ENCODE results near the gene PPIP5K1.

DNA sequence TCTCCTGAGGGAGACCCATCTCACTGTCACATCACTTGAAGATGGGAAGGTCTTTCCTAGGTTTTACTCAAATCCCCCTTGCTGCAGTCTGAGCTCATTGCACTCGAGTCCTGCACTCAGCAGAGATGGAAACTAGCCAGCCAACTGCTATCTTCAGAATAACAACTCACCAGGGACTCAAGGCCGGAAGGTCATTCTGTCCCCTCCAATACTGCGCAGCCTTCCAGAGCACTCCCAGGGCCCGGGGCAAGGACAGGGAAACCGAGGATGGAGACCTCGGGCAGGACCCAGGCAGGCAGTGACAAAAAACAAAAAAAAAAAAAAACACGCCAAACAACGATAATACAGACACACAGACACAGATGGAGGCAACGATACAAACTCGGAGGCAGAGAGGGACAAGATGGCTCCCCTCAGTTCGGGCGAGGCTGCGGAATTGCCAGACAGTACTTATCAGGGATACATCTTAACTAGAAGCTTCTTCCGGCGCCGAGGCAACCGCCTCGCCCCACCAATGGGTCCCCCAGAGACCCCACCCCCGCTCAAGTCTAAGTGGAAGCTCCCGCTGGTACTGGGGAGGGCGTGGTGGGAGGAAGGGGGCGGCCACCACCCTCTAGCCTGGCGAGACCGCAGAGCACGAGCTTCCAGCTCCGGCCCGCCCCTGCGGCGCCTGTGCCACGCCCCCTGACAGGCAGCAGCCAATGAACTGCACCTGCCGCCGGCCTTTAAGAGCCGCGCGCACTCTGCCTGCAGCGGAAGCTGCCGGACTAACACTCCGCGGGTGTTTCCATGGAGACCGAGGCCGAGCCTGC is 79.6 kb downstream of the PPIP5K1 start:
- peak; percentile 52 for TF ChIP-seq POLR2AphosphoS5 (IDR thresholded peaks at IDR 0.05; ENCODE audit: borderline replicate concordance, low read depth, low read length)
- TF ChIP-seq EZH2 (IDR thresholded peaks at IDR 0.05): no peak
